Mesendoderm (in vitro differentiated cells): ENCODE data around the gene ZNF70. TPM values are rescaled to one million over a fixed set of nuclear protein-coding genes. Genes with fewer than 3 reads are reported as not detected.

Source experiments
- DNase-seq: peaks from one replicate; pipeline ENCODE4 v3.0.0; 2013
- H2AK5ac ChIP-seq: 2 replicates; pipeline ENCODE4 v1.6.1; 2013; ENCODE audit warnings: low read length, inconsistent platforms
- H2BK120ac ChIP-seq: 2 replicates; pipeline ENCODE4 v1.6.1; 2013; ENCODE audit warnings: low read depth, mild to moderate bottlenecking, low read length, moderate library complexity, mixed read lengths
- H2BK15ac ChIP-seq: replicated peaks from 2 replicates; pipeline ENCODE4 v1.6.1; 2013; ENCODE audit warnings: low read depth, mild to moderate bottlenecking, moderate library complexity
- H2BK5ac ChIP-seq: 2 replicates; pipeline ENCODE4 v1.6.1; 2013; ENCODE audit warnings: low read length, inconsistent platforms
- H3K18ac ChIP-seq: 2 replicates; pipeline ENCODE4 v1.6.1; 2013; ENCODE audit warnings: mild to moderate bottlenecking, low read length, mixed read lengths
- H3K23ac ChIP-seq: one replicate; pipeline ENCODE4 v1.6.1; 2013; ENCODE audit warnings: low read length
- H3K27ac ChIP-seq: 2 replicates; pipeline ENCODE4 v1.5.1; 2013; ENCODE audit warnings: low read depth, mild to moderate bottlenecking, inconsistent platforms, low read length, moderate library complexity
- H3K27me3 ChIP-seq: 2 replicates; pipeline ENCODE4 v1.6.1; 2013; ENCODE audit warnings: low read length, control low read depth, mild to moderate bottlenecking, inconsistent platforms; ENCODE audit not compliant: insufficient read depth, poor library complexity
- H3K36me3 ChIP-seq: 2 replicates; pipeline ENCODE4 v1.6.1; 2013; ENCODE audit warnings: low read length, inconsistent platforms; ENCODE audit not compliant: control insufficient read depth, insufficient read depth
- H3K4ac ChIP-seq: one replicate; pipeline ENCODE4 v1.6.1; 2013; ENCODE audit warnings: low read depth, mild to moderate bottlenecking, low read length, moderate library complexity
- H3K4me1 ChIP-seq: 2 replicates; pipeline ENCODE4 v1.6.1; 2013; ENCODE audit warnings: low read depth, low read length, inconsistent platforms; ENCODE audit not compliant: control insufficient read depth
- H3K4me2 ChIP-seq: 2 replicates; pipeline ENCODE4 v1.6.1; 2013; ENCODE audit warnings: low read length
- H3K4me3 ChIP-seq: 2 replicates; pipeline ENCODE4 v1.5.1; 2013; ENCODE audit warnings: mild to moderate bottlenecking, low read length
- H3K56ac ChIP-seq: one replicate; pipeline ENCODE4 v1.6.1; 2013; ENCODE audit warnings: low read length
- H3K79me1 ChIP-seq: 2 replicates; pipeline ENCODE4 v1.6.1; 2013; ENCODE audit warnings: low read length, inconsistent platforms
- H3K79me2 ChIP-seq: 2 replicates; pipeline ENCODE4 v1.6.1; 2013; ENCODE audit warnings: mild to moderate bottlenecking, low read length; ENCODE audit not compliant: control insufficient read depth, insufficient read depth
- H3K9ac ChIP-seq: 2 replicates; pipeline ENCODE4 v1.6.1; 2013; ENCODE audit warnings: low read length, inconsistent platforms
- H4K5ac ChIP-seq: one replicate; pipeline ENCODE4 v1.6.1; 2013; ENCODE audit warnings: low read length
- H4K8ac ChIP-seq: one replicate; pipeline ENCODE4 v1.6.1; 2013; ENCODE audit warnings: low read depth, mild to moderate bottlenecking, control low read depth, low read length, moderate library complexity
- WGBS: extraction: QIAGEN DNeasy Blood & Tissue Kit; methylation state at CpG from one replicate; pipeline ENCODE4 v1.1.7; 2013; ENCODE audit warnings: low lambda C conversion rate, missing lambda C conversion rate; ENCODE audit not compliant: insufficient coverage; ENCODE audit errors: extremely low coverage; 5-methylcytosine and 5-hydroxymethylcytosine counted together
- polyA plus RNA-seq, 2 experiments: library from polyadenylated mRNA; stranded (reverse); fragments of 200-250 nt; gene quantifications; one replicate each; pipeline ENCODE4 v1.2.3, GENCODE V29; 2013

The ZNF70 gene
- polyA plus RNA-seq (2013, experiment 1 of 2): 1.3 TPM
- 1.2 TPM for polyA plus RNA-seq (2013, experiment 2 of 2)

DNA sequence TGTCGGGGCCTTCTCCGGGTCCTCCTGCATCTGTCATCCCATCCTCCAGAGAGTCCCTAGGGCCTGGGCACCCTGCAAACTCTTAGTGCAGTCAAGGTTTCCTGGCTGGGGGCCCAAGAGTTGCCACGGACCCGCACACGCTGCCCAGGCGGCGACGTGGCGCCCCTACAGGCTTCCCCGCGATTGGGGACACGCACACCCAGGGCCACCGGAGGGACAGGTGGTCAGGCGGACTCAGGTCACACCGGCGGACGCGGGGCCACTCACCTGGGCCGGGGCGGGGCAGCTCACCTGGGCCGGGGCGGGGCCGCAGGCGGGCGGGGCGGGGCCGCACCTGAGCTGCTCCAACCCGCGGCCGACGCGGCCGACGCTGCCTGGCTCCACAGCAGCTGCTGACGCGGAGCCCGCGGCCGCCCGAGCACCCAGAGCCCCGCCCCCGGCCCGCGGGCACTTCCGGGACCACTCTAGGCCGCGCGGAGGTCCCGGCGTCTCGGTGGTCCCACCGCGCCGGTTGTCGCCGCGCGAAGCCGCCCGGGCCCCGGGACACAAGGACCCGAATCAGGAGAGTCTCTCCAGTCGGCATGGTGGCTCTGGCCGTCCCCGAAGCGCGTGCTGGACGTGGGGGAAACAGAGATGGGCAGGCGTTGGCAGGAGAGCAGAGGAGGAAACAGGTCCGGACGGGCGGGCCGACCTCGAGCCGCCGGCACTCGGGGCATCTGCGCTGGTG is at the start of gene ZNF70:
ZNF70 (minus strand) TSS at position 399 of the 727 bp plus-strand sequence. CDS start 5,972 bp downstream, outside the sequence.
- Histone ChIP-seq H3K4me2 (peak within 1 kb of the TSS; percentile 82), H3K23ac (peak within 1 kb of the TSS; percentile 59), H3K79me1 (no peaks in the 10 kb centered on the region), H4K8ac (no peak within 1 kb of the TSS), H3K79me2 (no peaks in the 10 kb centered on the region), H3K4me1 (peaks cover 2% of the 10 kb centered on the region), H3K56ac (peak within 1 kb of the TSS; percentile 94), H2BK5ac (no peak within 1 kb of the TSS), H3K9ac (peak within 1 kb of the TSS; percentile 86), H3K4me3 (peak within 1 kb of the TSS; percentile 79), H3K18ac (peak within 1 kb of the TSS; percentile 19), H3K27ac (peak within 1 kb of the TSS; percentile 70), H4K5ac (no peak within 1 kb of the TSS), H3K4ac (peak within 1 kb of the TSS; percentile 85), H3K27me3 (no peaks in the 10 kb centered on the region), H2BK120ac (no peak within 1 kb of the TSS), H3K36me3 (no peaks in the 10 kb centered on the region), H2BK15ac (no peak within 1 kb of the TSS), H2AK5ac (no peak within 1 kb of the TSS)
- WGBS: no CpG with 5 or more reads among the region's 78 CpGs
- DNase-seq: peak; percentile 94

DNA sequence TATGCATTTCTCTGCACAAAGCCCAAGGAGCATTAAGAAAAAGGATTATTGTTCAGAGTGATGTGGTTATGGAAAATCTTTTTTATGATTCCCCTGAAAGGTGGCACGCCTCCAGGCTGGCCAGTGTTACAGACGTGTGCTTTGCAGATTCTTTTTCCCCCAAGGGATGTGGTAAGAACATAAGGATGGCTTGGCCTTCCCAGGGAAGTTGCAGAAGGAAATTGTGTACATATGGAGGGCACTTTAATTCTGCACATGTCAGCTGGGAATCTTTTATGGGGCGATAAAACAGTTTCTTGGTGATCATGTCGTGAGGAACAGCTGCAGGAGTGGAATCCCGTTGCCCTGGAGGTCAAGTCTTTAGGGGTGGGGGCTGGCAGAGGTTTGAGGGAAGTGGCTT is 45.5 kb upstream of the ZNF70 start:
- no peak overlapping the region for H2BK15ac ChIP-seq
- H3K4me1 ChIP-seq: no peaks in the 10 kb centered on the region
- no peak overlapping the region for H3K18ac ChIP-seq
- H4K8ac ChIP-seq: no peak overlapping the region
- no peak overlapping the region for H3K4me2 ChIP-seq
- peaks cover 8% of the 10 kb centered on the region for H3K79me1 ChIP-seq
- no peak overlapping the region for H4K5ac ChIP-seq
- no peak overlapping the region for H3K23ac ChIP-seq
- H3K27ac ChIP-seq: no peak overlapping the region
- H3K4ac ChIP-seq: no peak overlapping the region
- H2BK5ac ChIP-seq: no peak overlapping the region
- no peak overlapping the region for H3K56ac ChIP-seq
- no peak overlapping the region for H3K9ac ChIP-seq
- H3K27me3 ChIP-seq: no peaks in the 10 kb centered on the region
- no CpG with 5 or more reads among the region's 5 CpGs for WGBS
- peaks cover 9% of the 10 kb centered on the region for H3K79me2 ChIP-seq
- no peak for DNase-seq
- peaks cover 20% of the 10 kb centered on the region for H3K36me3 ChIP-seq
- no peak overlapping the region for H2AK5ac ChIP-seq
- no peak overlapping the region for H3K4me3 ChIP-seq
- H2BK120ac ChIP-seq: no peak overlapping the region

DNA sequence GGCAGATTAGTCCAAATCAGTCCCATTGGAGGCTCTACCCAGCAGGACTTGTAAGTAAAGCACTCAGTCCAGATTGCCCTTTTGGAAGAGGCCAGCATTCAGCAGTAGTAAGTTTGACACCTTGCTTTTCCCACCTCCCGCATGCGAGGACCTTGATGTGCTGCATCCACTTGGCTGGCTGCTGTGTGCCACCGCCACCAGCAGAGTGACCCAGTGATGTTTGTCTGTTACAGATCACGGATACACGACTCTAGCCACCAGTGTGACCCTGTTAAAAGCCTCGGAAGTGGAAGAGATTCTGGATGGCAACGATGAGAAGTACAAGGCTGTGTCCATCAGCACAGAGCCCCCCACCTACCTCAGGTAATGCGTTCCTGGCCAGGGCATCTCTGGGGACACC is 42.4 kb upstream of the ZNF70 start:
- no CpG with 5 or more reads among the region's 8 CpGs for WGBS

DNA sequence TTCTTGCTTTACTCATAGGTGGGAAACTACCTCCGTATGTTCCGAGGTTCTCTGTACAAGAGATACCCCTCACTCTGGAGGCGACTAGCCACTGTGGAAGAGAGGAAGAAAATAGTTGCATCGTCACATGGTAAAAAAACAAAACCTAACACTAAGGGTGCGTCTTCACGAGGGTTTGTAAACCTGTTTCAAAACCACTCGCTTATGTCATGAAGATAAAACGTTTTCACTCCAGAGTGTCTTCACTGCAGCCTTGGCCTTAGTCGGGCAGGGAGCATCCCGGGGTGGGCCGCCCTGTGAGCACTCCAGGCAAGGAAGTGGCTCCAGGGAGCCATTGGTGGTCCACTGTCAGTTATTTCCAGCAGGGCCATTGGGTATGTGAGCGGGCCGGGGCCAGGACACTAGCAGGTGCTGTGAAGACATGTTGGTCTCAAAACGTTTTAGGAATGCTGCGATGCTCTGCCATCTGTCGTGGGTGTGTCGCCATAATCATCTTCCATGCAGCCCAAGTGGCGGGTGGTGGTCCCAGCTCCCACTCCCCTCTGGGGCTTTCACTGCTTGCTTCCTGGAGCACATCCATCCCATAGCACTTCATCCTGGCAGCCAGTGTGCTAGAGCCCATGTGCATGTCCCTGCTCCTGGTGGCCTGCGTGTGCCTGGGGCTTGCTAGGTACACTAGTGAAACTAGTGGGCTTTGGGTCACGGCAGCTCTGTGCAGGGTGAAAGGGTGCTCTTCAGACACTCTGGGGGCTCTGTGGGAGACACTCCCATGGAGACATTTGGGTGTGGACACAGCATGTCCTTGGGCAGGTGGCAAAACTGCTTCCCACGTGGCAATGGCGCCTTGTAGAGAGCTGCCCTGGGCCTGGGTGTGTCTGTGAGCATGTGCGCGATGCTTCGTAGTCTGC is 41.1 kb upstream of the ZNF70 start:
- H3K56ac ChIP-seq: no peak overlapping the region
- peaks cover 43% of the 10 kb centered on the region for H3K79me2 ChIP-seq
- H3K9ac ChIP-seq: no peak overlapping the region
- H4K8ac ChIP-seq: no peak overlapping the region
- no peak overlapping the region for H3K4me2 ChIP-seq
- no peak overlapping the region for H4K5ac ChIP-seq
- no peak overlapping the region for H3K23ac ChIP-seq
- peaks cover 10% of the 10 kb centered on the region for H3K36me3 ChIP-seq
- H2AK5ac ChIP-seq: no peak overlapping the region
- no peak for DNase-seq
- no peak overlapping the region for H3K4ac ChIP-seq
- H3K27me3 ChIP-seq: no peaks in the 10 kb centered on the region
- no peak overlapping the region for H2BK15ac ChIP-seq
- no peak overlapping the region for H2BK120ac ChIP-seq
- no peak overlapping the region for H3K18ac ChIP-seq
- no peak overlapping the region for H3K4me3 ChIP-seq
- peaks cover 27% of the 10 kb centered on the region for H3K79me1 ChIP-seq
- no CpG with 5 or more reads among the region's 25 CpGs for WGBS
- peaks cover 1% of the 10 kb centered on the region for H3K4me1 ChIP-seq
- no peak overlapping the region for H2BK5ac ChIP-seq
- H3K27ac ChIP-seq: no peak overlapping the region

More for the DNA sequence above, 42.4 kb upstream of the ZNF70 start:
- Histone ChIP-seq H3K23ac (no peak overlapping the region), H3K4me2 (no peak overlapping the region), H3K9ac (no peak overlapping the region), H3K36me3 (peaks cover 15% of the 10 kb centered on the region), H2AK5ac (no peak overlapping the region), H4K5ac (no peak overlapping the region), H3K4me3 (no peak overlapping the region), H2BK15ac (no peak overlapping the region), H2BK120ac (no peak overlapping the region), H2BK5ac (no peak overlapping the region), H3K27me3 (no peaks in the 10 kb centered on the region), H3K56ac (no peak overlapping the region), H3K79me2 (peaks cover 33% of the 10 kb centered on the region), H3K79me1 (peaks cover 22% of the 10 kb centered on the region), H3K4me1 (peaks cover 1% of the 10 kb centered on the region), H4K8ac (no peak overlapping the region), H3K4ac (no peak overlapping the region), H3K18ac (no peak overlapping the region), H3K27ac (no peak overlapping the region)
- peak; percentile 49 for DNase-seq

DNA sequence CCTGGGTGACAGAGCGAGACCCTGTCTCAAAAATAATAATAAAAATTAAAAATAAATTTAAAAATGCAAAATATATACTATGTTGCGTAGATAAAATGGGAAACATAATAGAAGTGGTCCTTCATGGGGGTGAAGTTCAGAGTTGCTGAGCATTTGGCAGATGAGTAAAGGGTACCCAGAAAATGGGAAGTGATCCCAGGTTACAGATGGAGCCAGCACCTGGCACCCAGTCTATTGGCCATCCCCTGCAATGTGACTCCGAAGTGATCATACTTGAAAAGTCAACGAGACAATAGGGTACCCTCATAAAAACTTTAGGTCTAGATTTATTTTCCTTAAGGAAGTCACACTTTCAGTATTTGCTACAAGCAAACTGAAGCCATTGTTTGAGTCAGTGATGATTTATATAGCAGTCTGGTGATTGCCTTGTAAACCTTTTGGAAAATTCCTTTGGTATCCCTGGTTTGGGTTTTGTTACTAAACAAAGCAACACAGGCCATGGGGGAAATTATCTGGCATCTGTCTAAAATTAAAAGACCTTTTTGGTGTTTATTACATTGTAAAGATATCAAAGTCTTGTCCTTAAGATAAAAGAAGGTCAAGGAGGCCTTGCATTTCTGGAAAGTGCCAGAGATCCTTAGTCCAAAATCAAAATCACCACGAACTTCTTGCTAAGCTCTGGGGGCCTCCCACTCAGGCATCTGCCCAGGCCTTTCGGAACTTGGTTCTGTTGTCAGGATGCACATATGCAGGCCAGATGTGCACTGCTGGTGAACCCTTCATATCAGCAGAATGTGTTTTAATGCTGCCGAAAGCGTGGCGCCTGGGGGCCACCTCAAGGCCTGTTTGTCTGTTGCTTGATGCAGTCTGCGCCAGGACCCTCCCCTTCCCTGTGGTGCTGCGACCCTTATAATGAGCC is 40.2 kb upstream of the ZNF70 start:
- WGBS: no CpG with 5 or more reads among the region's 11 CpGs

More for the DNA sequence above, 40.2 kb upstream of the ZNF70 start:
- Histone ChIP-seq H2BK5ac (no peak overlapping the region), H3K23ac (no peak overlapping the region), H3K79me2 (peaks cover 43% of the 10 kb centered on the region), H3K4me3 (no peak overlapping the region), H4K8ac (no peak overlapping the region), H3K27me3 (no peaks in the 10 kb centered on the region), H3K27ac (no peak overlapping the region), H4K5ac (no peak overlapping the region), H3K56ac (no peak overlapping the region), H2BK15ac (no peak overlapping the region), H3K4me1 (peaks cover 3% of the 10 kb centered on the region), H3K4me2 (no peak overlapping the region), H3K4ac (no peak overlapping the region), H2AK5ac (no peak overlapping the region), H3K18ac (no peak overlapping the region), H3K79me1 (peaks cover 27% of the 10 kb centered on the region), H3K9ac (no peak overlapping the region), H2BK120ac (no peak overlapping the region), H3K36me3 (peaks cover 10% of the 10 kb centered on the region)
- DNase-seq: no peak
